Posterior vena cava (tissue), 2 donors: ENCODE results near the gene SPATA33. TPM values are rescaled to one million over a fixed set of nuclear protein-coding genes. Genes with fewer than 3 reads are reported as not detected.
"Not testable (repeated sequence)": the region's sequence is repeated elsewhere in the genome, so short reads cannot be mapped to it uniquely, and the experiment has no call there.

ENCODE experiments used
- DNase-seq: peaks from one replicate; pipeline ENCODE4 v3.0.0-alpha.2; 2020; ENCODE audit warnings: low spot score
- intact Hi-C, 2 donors: fragments of 100-400 bp; cut with DNase I; formaldehyde crosslinking; loops; one replicate each; pipeline versions ENCODE4 v1.14.1 to v1.14.2; 2022 to 2023
- total RNA-seq, 2 donors: library from RNA; stranded (reverse); fragmentation: NEBNext Ultra II Directional; extraction: Animal tissue kit (Norgen Biotek cat#: 25700); gene quantifications; one replicate each; pipeline ENCODE4 v1.2.1, GENCODE V29; 2021
- donor health status: DM: yes; HTN: yes; CAD: no.
- donor health status: DM: yes; HTN: yes; CAD: no.

Gene SPATA33
- total RNA-seq, 2 donors from 2014 or later = 5.0 to 5.8 TPM

DNA sequence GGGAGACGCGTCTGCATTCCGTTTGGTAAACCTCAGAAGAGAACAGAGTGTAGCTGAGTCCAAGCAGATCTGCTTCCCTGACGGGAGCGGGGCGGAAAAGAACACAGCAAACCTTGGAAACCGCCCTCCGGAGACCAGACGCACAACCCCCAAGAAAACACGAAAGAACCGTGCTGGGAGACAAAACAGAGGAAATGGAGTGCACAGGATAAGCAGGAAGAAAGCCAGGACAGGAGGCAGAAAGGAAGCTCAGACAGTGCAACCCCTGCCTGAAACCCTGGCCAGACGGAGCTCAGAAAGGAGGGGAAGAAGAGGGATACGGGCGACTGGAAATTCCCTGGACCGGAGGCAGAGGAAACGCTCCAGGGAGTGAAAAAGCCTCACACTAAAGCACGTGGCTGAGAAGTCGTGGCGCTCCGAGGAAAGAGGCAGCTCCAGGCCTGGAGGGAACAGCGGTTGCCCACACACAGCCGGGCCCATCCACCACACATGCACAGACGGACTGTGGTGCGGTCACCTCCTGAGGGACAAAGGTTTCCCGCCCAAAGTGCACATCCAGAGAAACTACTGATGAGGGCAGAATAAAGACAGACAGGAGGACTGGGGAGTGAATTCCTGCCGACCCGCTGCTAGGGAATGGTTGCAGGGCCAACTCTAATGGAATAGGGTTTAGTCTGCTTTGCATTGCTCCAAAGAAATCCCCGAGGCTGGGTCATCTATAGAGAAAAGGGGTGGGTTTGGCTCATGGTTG, 34.0 kb upstream of the SPATA33 start:
- intact Hi-C loops = no loop called here
- no peak for DNase-seq

DNA sequence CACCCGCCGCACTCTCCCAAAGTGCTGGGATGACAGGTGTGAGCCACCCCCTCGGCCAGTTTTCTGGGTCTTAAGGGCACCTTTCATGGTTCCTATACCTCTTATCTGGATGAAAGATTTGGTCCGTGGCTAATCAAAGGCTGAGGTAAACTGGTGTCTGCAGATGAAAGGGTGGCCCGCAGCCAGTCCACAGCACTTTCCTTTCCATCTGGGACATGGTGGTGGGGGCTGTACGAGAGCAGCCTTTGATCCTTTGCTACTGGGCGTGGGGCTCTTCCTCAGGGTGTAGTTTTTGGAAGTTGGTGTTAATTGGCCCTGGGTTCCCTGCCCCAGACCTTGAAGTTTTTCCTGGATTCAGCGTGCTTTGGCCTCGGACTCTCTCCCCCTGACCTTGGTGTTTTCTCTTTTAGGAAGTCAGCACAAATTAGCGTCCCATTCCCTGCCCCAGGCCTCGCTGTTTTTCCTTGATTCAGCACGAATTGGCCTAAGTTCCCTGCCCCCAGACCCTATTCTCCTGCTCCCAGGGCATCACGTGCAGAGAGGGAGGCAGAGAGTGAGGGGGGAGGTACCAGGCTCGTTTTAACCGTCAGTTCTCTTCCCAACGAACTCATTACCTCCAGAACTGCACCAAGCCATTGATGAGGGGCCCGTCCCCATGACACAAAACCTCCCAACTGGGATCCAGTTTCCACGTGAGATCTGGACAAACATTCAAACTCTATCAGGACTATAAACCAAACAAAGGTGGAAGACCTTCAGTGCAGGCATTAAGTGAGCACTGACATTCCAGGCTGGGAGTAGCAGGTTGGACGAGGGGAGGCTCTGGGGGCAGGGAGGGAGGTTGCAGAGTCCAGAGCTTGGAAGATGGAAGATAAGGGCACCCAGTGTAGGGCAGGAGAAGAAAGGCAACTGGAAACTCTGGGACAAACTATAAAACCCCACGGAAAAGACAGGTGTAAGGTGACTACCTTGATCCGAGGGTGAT, 32.6 kb upstream of the SPATA33 start:
- DNase-seq = no peak
- intact Hi-C loops = no loop called here

DNA sequence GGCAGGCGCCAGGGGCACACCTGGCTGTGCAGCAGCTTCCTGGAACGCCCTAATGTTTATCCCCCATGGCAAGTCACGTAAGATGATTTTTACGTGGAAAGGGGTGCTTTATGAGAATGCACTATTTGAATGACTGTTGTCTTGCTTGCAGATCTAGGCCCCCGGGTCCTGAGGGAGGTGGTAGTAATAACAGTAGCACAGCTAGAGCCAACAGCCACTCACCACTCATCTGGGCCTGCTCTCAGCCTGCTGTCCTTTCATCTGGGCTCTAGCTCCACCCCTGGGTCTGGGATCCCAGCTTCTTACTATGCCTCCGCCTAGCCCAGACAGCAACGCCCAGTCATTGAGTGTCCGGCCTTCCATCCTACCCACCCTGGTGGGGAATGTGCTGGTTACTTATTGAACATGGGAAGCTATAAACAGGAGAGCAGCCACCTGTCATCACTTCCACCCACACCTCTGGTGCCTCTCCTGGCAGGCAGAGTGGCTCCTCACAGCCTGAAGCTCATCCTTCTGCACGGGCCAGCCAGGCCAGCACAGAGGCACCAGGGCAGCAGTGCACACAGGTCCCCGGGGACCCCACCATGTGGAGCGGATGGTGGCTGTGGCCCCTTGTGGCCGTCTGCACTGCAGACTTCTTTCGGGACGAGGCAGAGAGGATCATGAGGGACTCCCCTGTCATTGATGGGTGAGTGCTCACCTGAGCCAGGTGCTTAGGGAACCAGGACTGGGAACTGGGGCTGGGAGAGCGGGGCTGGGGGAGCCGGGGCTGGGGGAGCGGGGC, 27.6 kb upstream of the SPATA33 start:
- no peak for DNase-seq
- intact Hi-C loops = no loop called here

- no peak for DNase-seq
- intact Hi-C loops = no loop called here
Observed at GRCh38 chr16:89633064-89633631, 24.5 kb upstream of the SPATA33 start.

- DNase-seq, intact Hi-C loops: not testable (repeated sequence)
Observed at GRCh38 chr16:89634463-89635385, 22.9 kb upstream of the SPATA33 start.

DNA sequence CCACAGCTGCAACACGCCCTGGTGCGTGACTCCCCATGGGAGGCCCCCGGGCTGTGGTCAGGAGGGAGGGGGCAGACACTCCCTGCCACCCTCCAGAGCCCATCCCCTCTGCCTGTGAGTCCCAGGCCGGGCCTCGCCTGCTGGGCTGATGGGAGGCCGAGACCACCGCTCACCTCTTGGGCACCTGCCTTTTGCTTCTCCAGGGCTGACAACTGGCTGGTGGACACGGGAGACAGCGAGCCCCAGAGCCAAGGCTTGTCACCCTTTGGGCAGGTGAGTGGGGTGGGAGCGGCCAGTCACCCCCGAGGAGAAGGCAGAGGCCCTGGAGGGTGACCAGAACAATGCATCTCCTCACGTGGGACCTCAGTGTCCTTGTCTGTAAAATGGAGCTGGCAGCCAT, 21.0 kb upstream of the SPATA33 start:
- intact Hi-C loops = no loop called here
- DNase-seq = no peak

DNA sequence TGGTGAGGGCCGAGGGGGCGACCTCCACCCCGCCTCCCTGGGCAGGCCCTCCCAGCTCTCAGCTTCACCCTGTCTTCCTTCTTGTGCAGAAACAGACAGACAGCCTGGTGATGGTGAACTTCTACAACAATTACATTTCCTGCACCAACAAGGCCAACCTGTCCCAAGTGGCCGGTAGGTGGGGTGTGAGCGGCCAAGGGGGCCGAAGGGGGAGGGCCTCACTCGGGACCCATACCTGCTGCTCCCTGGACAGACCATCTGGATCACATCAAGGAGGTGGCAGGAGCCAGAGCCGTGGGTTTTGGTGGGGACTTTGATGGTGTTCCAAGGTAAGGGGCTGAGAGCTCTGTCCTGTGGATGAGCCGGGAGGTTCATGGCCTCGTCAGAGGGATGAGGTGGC, 20.3 kb upstream of the SPATA33 start:
- DNase-seq = no peak
- intact Hi-C loops = no loop called here

- DNase-seq = no peak
- intact Hi-C loops = no loop called here
Observed at GRCh38 chr16:89638455-89638854, 19.2 kb upstream of the SPATA33 start.

GRCh38 chr16:89639385-89639784, 18.3 kb upstream of the SPATA33 start:
- intact Hi-C loops = no loop called here
- no peak for DNase-seq

DNA sequence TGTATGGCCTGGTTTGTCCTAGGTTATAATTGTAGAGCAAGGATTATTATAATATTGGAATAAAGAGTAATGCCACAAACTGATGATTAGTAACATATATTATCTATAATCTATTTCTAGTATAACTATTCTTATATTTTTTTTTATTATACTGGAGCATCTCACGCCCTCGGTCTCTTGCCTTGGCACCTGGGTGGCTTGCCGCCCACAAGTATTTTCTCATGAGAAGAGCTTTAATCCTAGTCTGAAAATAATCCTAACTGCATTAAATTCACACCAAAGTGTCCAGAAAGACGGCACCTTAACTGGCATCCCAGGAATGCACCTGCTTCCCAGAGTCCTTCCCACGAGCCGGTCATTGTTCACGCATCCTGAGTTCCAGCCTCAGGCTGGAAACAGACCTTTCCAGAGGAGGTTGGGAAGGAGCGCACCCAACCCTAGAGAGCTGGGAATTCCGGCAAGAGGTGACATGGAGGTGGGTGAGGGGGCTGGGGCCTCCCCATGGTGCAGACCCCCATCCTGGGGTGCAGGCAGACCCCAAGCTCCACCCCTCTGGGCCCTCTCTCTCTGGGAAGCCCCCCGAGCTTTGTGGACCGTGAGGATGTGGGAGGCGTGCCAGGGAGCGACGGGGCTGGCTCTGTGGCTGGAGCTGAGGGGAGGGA, 16.0 kb upstream of the SPATA33 start:
- intact Hi-C loops = loop anchor here (5.0 to 10.0 kb wide), 4 partner anchors 64 to 937 kb away; partner anchors contain the start of genes CPNE7 (in 2 of the 2), CTU2 (in 1 of the 2) and RNF166 (in 1 of the 2)
- no peak for DNase-seq

GRCh38 chr16:89642574-89642973, 15.1 kb upstream of the SPATA33 start:
- intact Hi-C loops = loop anchor here (5.0 to 10.0 kb wide), 4 partner anchors 65 to 938 kb away; partner anchors contain the start of genes CPNE7 (in 2 of the 2), CTU2 (in 1 of the 2) and RNF166 (in 1 of the 2)
- DNase-seq = no peak

DNA sequence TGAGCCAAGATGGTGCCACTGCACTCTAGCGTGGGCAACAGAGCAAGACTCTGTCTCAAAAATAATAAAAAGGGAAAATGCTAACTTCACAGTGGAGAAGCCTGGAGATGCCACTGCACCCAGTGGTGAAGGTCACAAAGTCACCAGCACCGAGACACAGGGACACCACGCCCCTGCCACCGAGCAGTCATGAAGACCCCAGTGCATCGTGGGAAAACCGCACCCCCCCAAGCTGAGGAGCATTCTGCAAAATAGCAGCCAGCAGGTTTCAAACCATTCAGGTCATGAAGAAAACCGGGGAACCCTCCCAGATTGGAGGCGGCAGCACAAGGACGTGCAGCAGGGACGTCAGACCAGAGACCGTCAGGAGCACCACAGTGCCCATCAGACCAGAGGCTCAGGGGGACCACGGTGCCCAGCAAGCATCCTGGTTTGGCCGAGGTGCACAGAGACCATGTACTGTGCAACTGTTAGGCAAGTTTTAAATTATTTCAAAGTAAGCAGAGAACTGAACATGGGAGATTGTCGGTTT, 13.8 kb upstream of the SPATA33 start:
- intact Hi-C loops = loop anchor here (5.0 to 10.0 kb wide), 4 partner anchors 67 to 939 kb away; partner anchors contain the start of genes CPNE7 (in 2 of the 2), CTU2 (in 1 of the 2) and RNF166 (in 1 of the 2)
- DNase-seq = no peak

GRCh38 chr16:89645122-89645521, 12.5 kb upstream of the SPATA33 start:
- DNase-seq = no peak
- intact Hi-C loops = loop anchor here (10.0 kb wide), 3 partner anchors 70 to 940 kb away; partner anchors contain the start of genes CPNE7 (in 1 of the 2), CTU2 (in 1 of the 2) and RNF166 (in 1 of the 2)

- DNase-seq = no peak
- intact Hi-C loops = loop anchor here (10.0 kb wide), 3 partner anchors 71 to 941 kb away; partner anchors contain the start of genes CPNE7 (in 1 of the 2), CTU2 (in 1 of the 2) and RNF166 (in 1 of the 2)
Observed at GRCh38 chr16:89646270-89646669, 11.4 kb upstream of the SPATA33 start.

- intact Hi-C loops = loop anchor here (10.0 kb wide), 3 partner anchors 72 to 942 kb away; partner anchors contain the start of genes CPNE7 (in 1 of the 2), CTU2 (in 1 of the 2) and RNF166 (in 1 of the 2)
- DNase-seq = no peak
Observed at GRCh38 chr16:89646906-89647305, 10.7 kb upstream of the SPATA33 start.

- no peak for DNase-seq
- intact Hi-C loops = loop anchor here in 1 of 2 donors (1.0 kb wide), 1 partner anchor 10 kb away; no protein-coding TSS in a partner anchor
Observed at GRCh38 chr16:89651584-89651983, 6.1 kb upstream of the SPATA33 start.
